NCI-H1417 (cell line): ENCODE results near the gene GPX5.

Experiments
- DNase-seq, 3 experiments: peaks; one replicate each; lab custom pipeline; 2025; lab: John Stamatoyannopoulos, UW

Gene GPX5

DNA sequence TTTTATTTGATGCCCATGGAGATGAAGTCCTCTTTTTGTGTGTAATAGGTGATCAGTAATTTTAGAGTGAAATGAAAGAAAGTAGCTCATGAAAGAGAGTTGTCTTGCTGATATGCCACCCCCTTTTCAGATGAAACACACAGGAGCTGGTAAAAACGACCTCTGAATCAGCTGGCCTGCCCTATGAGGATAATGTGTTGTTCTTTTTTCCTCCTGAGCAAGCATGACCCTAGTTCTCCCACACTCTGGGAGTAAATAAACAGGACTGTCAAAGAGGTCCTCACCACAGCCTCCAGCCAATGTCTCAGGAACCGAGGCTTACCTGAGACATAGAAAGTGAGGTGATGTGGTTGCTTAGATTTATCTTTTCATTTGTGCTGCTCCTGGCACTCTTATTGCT lies 29.5 kb downstream of the GPX5 start:
- DNase-seq = no peak

DNA sequence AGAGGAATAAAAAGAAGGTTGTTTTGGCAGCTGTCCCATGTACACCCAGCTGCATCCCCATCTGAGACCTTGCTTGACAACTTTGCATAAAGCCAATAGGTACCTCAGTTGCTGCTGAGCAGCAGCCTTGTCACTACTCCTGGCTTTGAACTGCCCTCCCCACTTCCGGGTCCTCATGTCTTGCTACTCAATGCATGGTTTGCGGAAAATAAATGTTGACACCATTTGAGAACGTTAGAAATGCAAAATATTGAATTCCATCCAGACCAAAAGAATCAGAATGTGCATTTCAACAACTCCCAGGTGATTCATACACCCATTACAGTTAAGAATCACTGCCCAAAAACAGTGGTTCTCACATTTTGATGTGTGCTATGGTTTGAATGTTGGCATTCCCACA lies 32.9 kb downstream of the GPX5 start:
- no peak for DNase-seq

DNA sequence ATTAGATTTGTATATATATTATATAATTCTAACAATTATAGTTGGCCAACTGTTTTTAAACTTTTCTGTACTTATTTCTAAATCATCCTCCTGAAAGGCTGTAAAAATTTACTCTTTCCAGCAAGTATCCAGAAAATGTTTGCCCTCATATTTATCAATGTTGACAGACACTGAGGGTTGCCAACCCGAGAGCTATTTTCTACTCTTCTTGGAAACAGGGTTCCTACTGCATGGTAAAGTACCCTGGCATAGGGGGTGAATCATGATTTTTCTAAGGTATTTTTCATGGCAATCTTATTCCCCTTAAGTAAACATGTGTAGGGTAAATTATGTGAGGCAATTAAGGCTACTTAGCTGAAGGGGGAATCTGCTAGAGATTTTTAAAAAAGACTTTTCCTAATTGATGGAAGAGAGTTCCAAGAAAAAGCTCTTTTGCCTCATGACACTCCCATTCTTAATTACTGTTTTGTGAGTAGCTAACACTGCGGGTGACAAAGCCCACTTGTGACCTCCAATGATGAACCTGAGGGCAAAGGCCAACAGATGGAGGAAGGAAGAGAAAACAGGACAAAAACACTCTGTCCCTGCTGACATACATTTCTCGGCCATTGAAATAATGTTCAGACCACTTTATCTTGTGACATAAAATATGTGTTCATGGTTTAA lies 37.9 kb downstream of the GPX5 start:
- DNase-seq = peak in 1 of 3 experiments; percentile 39

DNA sequence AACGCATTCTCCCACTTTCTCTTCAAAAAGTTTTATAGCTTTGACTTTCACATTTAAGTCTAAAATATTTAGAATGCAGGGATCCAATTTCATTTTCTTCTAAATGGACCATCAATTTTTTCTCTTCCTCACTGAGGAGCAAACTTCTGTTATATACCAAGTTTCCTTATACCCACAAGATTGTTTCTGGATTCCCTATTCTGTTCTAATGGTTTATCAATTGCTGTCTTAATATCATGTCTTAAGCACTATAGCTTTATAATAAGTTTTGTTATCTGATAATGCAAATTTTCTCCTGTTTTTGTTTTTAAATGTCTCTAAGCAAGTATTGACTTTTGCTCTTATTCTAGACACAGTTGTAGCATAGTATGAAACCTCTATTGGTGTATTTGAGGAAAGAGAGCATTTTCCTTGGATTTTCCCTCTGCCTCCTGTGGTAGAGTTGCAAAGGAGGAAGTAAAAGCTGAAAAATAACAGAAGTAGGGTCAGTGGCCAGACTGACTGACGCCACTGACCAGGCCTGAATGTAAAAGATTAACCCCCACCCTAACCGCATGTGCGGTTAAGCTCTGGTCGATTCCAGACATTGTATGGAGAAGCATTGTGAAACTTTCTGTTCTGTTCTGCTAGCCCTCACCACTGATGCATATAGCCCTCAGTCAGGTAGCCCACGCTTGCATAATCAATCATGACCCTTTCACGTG lies 40.3 kb downstream of the GPX5 start:
- DNase-seq = no peak

DNA sequence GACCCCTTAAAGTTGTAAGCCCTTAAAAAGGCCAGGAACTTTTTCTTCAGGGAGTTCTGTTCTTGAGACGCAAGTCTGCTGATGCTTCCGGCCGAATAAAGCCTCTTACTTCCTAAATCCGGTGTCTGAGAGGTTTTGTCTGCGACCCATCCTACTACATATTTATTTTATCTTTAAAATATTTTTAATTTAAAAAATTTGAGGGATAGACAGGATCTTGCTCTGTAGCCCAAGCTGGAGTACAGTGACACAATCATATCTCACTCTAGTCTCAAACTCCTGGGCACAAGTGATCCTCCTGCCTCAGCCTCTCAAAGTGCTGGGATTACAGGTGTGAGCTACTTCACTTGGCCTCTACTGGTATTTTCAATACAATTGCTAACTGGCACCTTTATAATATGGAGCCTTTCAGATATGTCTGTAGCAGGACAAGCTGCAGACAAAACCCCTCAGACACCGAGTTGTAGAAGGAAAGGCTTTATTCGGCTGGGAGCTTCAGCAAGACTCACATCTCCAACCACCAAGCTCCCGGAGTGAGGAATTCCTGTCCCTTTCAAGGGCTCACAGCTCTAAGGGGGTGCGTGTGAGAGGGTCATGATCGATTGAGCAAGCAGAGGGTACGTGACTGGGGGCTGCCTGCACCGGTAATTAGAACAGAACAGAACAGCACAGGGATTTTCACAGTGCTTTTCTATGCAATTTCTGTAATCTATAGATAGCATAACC lies 41.0 kb downstream of the GPX5 start:
- no peak for DNase-seq

DNA sequence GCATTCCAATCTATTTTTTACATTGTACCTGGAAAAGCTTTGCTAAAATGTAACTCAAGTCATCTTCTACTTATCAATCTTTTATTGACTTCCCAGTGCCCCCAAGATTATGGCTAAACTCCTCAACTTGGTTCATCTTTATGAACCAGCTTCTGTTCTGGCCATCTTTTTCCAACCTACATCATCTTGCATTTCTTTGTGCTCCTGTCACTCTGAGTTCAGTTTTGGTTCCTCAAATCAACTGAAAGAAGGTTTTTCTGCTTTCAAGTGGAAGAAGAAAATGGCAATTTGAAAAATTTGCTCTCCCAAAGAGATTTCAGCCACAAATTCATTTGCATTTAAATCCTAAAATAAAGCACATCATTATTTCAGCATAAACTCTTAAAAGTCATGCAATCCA lies 41.8 kb downstream of the GPX5 start:
- no peak for DNase-seq

DNA sequence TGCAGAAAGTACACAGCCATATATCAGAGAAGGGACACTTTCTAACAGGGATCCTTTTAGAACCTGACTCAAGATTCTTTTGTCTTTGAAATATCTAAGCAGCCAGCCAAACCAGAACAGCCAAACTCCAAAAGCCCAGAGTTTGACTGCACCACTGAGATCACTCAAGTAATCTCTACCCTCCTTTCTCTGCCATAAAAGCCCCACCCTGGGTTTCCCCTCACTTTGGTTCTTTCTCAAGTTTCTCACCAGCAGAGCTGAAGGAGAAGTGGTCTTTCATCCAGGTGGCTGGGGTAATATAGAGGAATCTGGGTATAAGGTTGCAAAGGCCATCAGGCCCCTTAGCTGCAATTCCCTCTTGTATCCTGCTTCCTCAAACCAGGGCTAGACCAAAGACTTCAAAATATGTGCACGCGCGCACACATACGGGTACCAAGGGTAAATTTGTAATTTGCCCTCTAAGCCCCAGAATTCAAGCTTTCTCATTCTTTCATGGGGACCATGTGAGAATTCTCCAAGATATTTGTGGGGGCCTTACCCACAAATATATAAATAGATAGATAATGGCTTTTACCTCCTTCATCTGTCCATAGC lies 42.9 kb downstream of the GPX5 start:
- no peak for DNase-seq

DNA sequence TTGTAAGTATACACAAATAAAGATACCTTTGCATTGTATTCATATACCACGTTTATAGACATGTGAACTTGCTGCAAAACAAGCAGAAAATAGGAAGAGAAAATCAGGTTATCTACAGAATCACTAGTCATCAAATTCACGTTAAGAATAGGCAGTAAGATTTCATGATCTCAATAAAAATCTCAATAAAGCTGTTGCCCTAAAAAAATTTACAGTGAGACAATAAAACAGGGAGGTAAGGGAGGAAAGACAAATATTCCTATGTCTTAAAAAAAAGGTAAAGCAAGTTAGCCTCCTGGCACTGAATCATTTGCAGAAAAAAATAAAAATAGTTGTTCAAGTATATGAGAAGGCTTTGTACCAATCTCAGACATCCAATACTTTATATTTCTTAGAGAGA lies 44.1 kb downstream of the GPX5 start:
- no peak for DNase-seq

DNA sequence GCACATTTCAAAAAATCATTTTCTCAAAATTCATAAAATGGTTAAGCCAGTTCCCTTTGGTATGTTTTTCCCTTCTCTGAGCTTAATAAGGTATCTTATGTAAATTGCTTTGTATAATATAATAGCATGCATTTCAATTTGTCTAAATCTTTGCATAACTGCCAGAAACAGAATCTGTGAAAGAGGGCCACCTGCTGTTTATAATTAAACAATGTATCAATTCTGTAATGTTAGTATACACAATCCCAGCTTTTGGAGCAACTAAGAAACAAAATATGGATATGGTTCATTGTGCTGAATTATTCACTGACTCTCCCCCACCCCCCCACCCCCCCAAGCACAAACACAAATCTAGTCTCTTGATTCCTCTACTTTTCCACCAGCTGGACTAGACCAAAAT lies 54.8 kb downstream of the GPX5 start:
- no peak for DNase-seq

DNA sequence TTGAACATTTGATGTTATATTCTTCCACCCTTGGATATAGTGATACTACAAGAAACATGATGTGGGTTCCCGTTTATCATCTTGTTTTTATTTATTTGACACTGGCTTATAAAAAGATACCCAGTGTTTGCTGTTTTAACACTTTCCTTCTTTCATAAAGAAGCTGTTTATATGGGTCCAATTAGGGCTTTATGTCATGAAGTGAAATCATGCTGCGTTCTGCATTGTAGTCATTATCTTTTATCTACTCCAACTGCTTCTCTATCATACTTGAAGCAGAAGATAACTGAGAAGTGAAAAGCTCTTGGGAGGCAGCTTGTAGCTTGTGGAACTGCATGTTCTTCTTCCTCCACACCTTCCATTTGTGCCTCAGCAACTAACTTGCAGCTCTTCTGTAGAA lies 57.8 kb downstream of the GPX5 start:
- no peak for DNase-seq
